Nephron (organoid): ENCODE data around the gene LRCOL1.

Experiments
- H3K27ac Mint-ChIP-seq, 3 experiments: 2 replicates each; pipeline ENCODE4 v1.8.0; 2020; ENCODE audit warnings: mixed read lengths in 3 of 3, mild to moderate bottlenecking in 2 of 3, moderate library complexity in 1 of 3
- H3K27me3 Mint-ChIP-seq: 2 replicates; pipeline ENCODE4 v1.8.0; 2021; ENCODE audit warnings: low read depth, mild to moderate bottlenecking, moderate library complexity, mixed read lengths
- H3K36me3 Mint-ChIP-seq: 2 replicates; pipeline ENCODE4 v1.8.0; 2020; ENCODE audit warnings: low read depth, mixed read lengths
- H3K4me1 Mint-ChIP-seq: 2 replicates; pipeline ENCODE4 v1.8.0; 2020; ENCODE audit warnings: mixed read lengths
- H3K4me3 Mint-ChIP-seq, 3 experiments: 2 replicates each; pipeline ENCODE4 v1.8.0; 2020; ENCODE audit warnings: mild to moderate bottlenecking in 3 of 3, mixed read lengths in 3 of 3, moderate library complexity in 2 of 3
- H3K9me3 Mint-ChIP-seq: 2 replicates; pipeline ENCODE4 v1.8.0; 2020; ENCODE audit warnings: mixed read lengths
- CTCF ChIP-seq, 3 experiments: fragments of 200-600 bp; sonication (generic); IDR thresholded peaks; one replicate each; pipeline ENCODE4 v1.5.0; 2021; ENCODE audit warnings: antibody characterized with exemption in 3 of 3; ENCODE audit not compliant: unreplicated experiment in 3 of 3

LRCOL1 gene

GRCh38 chr12:132561427-132562156 is 48.8 kb downstream of the LRCOL1 start:
- Mint-ChIP-seq H3K9me3 (no peaks in the 10 kb centered on the region), H3K36me3 (peaks cover 17% of the 10 kb centered on the region), H3K4me3 (peak overlapping the region; percentile 81 to 83 (median 82)), H3K27ac (no peak overlapping the region), H3K4me1 (peaks cover 4% of the 10 kb centered on the region), H3K27me3 (peaks cover 4% of the 10 kb centered on the region)
- TF ChIP-seq CTCF (IDR thresholded peaks at IDR 0.05; ENCODE audit: unreplicated experiment in 3 of 3) = peak in 2 of 3 experiments; percentile 7 to 27

- Mint-ChIP-seq H3K9me3 (no peaks in the 10 kb centered on the region), H3K4me1 (peaks cover 4% of the 10 kb centered on the region), H3K27me3 (peaks cover 4% of the 10 kb centered on the region), H3K27ac (no peak overlapping the region), H3K36me3 (peaks cover 16% of the 10 kb centered on the region), H3K4me3 (peak overlapping the region; percentile 81 to 83 (median 82))
- peak; percentile 72 to 84 (median 76) for TF ChIP-seq CTCF (IDR thresholded peaks at IDR 0.05; ENCODE audit: unreplicated experiment in 3 of 3)
These were observed 49.6 kb downstream of the LRCOL1 start for GRCh38 chr12:132560614-132561426.

- Mint-ChIP-seq H3K27me3 (peaks cover 4% of the 10 kb centered on the region), H3K4me1 (peaks cover 4% of the 10 kb centered on the region), H3K9me3 (no peaks in the 10 kb centered on the region), H3K36me3 (peaks cover 11% of the 10 kb centered on the region), H3K4me3 (peak overlapping the region in 1 of 3 experiments; percentile 83), H3K27ac (no peak overlapping the region)
- TF ChIP-seq CTCF (IDR thresholded peaks at IDR 0.05; ENCODE audit: unreplicated experiment in 3 of 3) = no peak
These were observed 50.1 kb downstream of the LRCOL1 start for GRCh38 chr12:132560364-132560613.

- Mint-ChIP-seq H3K4me1 (peaks cover 4% of the 10 kb centered on the region), H3K9me3 (no peaks in the 10 kb centered on the region), H3K27me3 (peaks cover 4% of the 10 kb centered on the region), H3K4me3 (peak overlapping the region; percentile 67 to 81 (median 77)), H3K36me3 (peaks cover 7% of the 10 kb centered on the region), H3K27ac (no peak overlapping the region)
- no peak for TF ChIP-seq CTCF (IDR thresholded peaks at IDR 0.05; ENCODE audit: unreplicated experiment in 3 of 3)
These were observed 50.6 kb downstream of the LRCOL1 start for GRCh38 chr12:132559652-132560363.

- TF ChIP-seq CTCF (IDR thresholded peaks at IDR 0.05; ENCODE audit: unreplicated experiment in 3 of 3) = no peak
- Mint-ChIP-seq H3K27ac (peak overlapping the region in 1 of 3 experiments; percentile 57), H3K36me3 (peaks cover 7% of the 10 kb centered on the region), H3K4me1 (peaks cover 4% of the 10 kb centered on the region), H3K9me3 (no peaks in the 10 kb centered on the region), H3K4me3 (peak overlapping the region; percentile 67 to 81 (median 71)), H3K27me3 (peaks cover 4% of the 10 kb centered on the region)
These were observed 51.3 kb downstream of the LRCOL1 start for GRCh38 chr12:132558861-132559623.
